SK-N-SH (cell line): ENCODE measurements around the gene CLRN2.

ENCODE experiments used
- CTCF ChIP-seq: fragments of 200-600 bp; sonication (generic); IDR thresholded peaks from 2 replicates; pipeline ENCODE4 v1.6.1; 2017; ENCODE audit warnings: antibody characterized with exemption, mild to moderate bottlenecking, moderate library complexity
- ELF1 ChIP-seq: IDR thresholded peaks from 2 replicates; pipeline ENCODE4 v1.4.0; 2012
- EP300 ChIP-seq, 2 experiments: IDR thresholded peaks; 2 replicates each; pipeline versions ENCODE4 v1.4.0 to v1.6.1; 2012; ENCODE audit warnings: borderline replicate concordance in 1 of 2, low read depth in 1 of 2, low read length in 1 of 2
- EZH2phosphoT487 ChIP-seq: fragments of 200-600 bp; sonication (generic); IDR thresholded peaks from 2 replicates; pipeline ENCODE4 v1.6.1; 2017; ENCODE audit warnings: low read depth, mixed run types, mild to moderate bottlenecking, antibody characterized with exemption, moderate library complexity, borderline replicate concordance
- FOSL2 ChIP-seq: IDR thresholded peaks from 2 replicates; pipeline ENCODE4 v1.4.0; 2012; ENCODE audit warnings: low read depth, mild to moderate bottlenecking, moderate library complexity, borderline replicate concordance
- MXI1 ChIP-seq: IDR thresholded peaks from 2 replicates; pipeline ENCODE4 v1.6.1; 2012; ENCODE audit warnings: mild to moderate bottlenecking, low read depth, low read length, improper control_type of control experiment
- NRF1 ChIP-seq: IDR thresholded peaks from 2 replicates; pipeline ENCODE4 v1.6.1; 2012; ENCODE audit warnings: low read depth, mild to moderate bottlenecking, low read length
- RFX5 ChIP-seq: IDR thresholded peaks from 2 replicates; pipeline ENCODE4 v1.6.1; 2012; ENCODE audit warnings: mild to moderate bottlenecking, improper control_type of control experiment, low read length
- SIN3A ChIP-seq: IDR thresholded peaks from 2 replicates; pipeline ENCODE4 v1.6.1; 2012; ENCODE audit warnings: low read depth, mild to moderate bottlenecking, low read length, moderate library complexity, borderline replicate concordance
- ZBTB33 ChIP-seq: IDR thresholded peaks from 2 replicates; pipeline ENCODE4 v1.4.0; 2012; ENCODE audit warnings: low read depth, borderline replicate concordance

- TF ChIP-seq EP300 (IDR thresholded peaks at IDR 0.05; ENCODE audit: borderline replicate concordance in 1 of 2, low read depth in 1 of 2, low read length in 1 of 2) (no peak), CTCF (no peak), EZH2phosphoT487 (no peak), SIN3A (no peak), MXI1 (no peak), ZBTB33 (no peak), NRF1 (no peak), RFX5 (no peak), FOSL2 (no peak), ELF1 (no peak)
Observed at GRCh38 chr4:17514865-17515264, at the start of gene CLRN2.
